GM18498 (cell line): Measurements from ENCODE around the gene CBARP.

Source experiments
- ATAC-seq: cut with Tn5 transposase; IDR thresholded peaks from one replicate; pipeline ENCODE4 v1.9.1; 2021; ENCODE audit warnings: mild to moderate bottlenecking, moderate library complexity; ENCODE audit not compliant: unreplicated experiment

Gene CBARP

GRCh38 chr19:1237754-1238368, at the start of gene CBARP:
Gene CBARP, minus strand, starts transcription at chr19:1238005. Its CDS starts 1,905 bp downstream, at chr19:1236100.
- no peak for ATAC-seq

- no peak for ATAC-seq
Measured at GRCh38 chr19:1286487-1287353, 48.9 kb upstream of the CBARP start.

GRCh38 chr19:1285737-1286360, 48.0 kb upstream of the CBARP start, which contains the start of gene EFNA2:
Gene EFNA2, plus strand, starts transcription at chr19:1285873. Its CDS starts 296 bp downstream, at chr19:1286169.
- no peak for ATAC-seq

GRCh38 chr19:1284979-1285736, 47.4 kb upstream of the CBARP start:
- ATAC-seq, result no peak

- ATAC-seq, result no peak
Measured at GRCh38 chr19:1284293-1284978, 46.6 kb upstream of the CBARP start.

GRCh38 chr19:1283917-1284292, 46.1 kb upstream of the CBARP start:
- no peak for ATAC-seq

GRCh38 chr19:1283207-1283916, 45.6 kb upstream of the CBARP start:
- ATAC-seq, result no peak

GRCh38 chr19:1282588-1283206, 44.9 kb upstream of the CBARP start:
- no peak for ATAC-seq

GRCh38 chr19:1281569-1282287, 43.9 kb upstream of the CBARP start:
- no peak for ATAC-seq

- no peak for ATAC-seq
Measured at GRCh38 chr19:1280636-1281568, 43.1 kb upstream of the CBARP start.

- ATAC-seq, result no peak
Measured at GRCh38 chr19:1279782-1280341, 42.1 kb upstream of the CBARP start.

- ATAC-seq, result no peak
Measured at GRCh38 chr19:1278713-1279660, 41.2 kb upstream of the CBARP start.

- no peak for ATAC-seq
Measured at GRCh38 chr19:1278074-1278473, 40.3 kb upstream of the CBARP start.

GRCh38 chr19:1277061-1277460, 39.3 kb upstream of the CBARP start:
- ATAC-seq, result no peak

GRCh38 chr19:1276628-1277022, 38.8 kb upstream of the CBARP start:
- no peak for ATAC-seq

GRCh38 chr19:1275976-1276627, 38.3 kb upstream of the CBARP start:
- no peak for ATAC-seq
